ENCODE results near the gene CDH12.

DNA sequence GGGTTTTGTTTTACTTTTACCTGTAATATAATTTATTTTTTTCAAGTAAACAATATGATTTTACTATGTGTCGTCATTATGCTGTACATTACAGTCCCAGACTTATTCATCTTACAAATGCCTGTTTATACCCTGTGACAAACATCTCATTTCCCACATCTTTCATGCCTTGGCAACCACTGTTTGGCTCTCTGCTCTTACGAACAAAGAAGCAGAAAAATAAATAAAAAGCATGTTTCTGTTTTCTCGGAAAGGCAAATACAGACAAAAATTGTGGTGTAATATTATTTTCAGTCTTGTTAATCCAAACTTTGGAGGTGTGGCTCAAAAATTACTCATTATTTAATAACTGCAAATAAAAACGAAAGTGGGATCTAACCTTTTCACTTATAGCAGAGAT lies 393.0 kb downstream of the CDH12 start:
- TF ChIP-seq EZH2 (IDR thresholded peaks at IDR 0.05; ENCODE audit: insufficient read depth, poor library complexity, severe bottlenecking) (no peak), EZH2phosphoT487 (IDR thresholded peaks at IDR 0.05; ENCODE audit: insufficient read depth, low read depth) (no peak)
